ENCODE measurements around the gene LTC4S.

DNA sequence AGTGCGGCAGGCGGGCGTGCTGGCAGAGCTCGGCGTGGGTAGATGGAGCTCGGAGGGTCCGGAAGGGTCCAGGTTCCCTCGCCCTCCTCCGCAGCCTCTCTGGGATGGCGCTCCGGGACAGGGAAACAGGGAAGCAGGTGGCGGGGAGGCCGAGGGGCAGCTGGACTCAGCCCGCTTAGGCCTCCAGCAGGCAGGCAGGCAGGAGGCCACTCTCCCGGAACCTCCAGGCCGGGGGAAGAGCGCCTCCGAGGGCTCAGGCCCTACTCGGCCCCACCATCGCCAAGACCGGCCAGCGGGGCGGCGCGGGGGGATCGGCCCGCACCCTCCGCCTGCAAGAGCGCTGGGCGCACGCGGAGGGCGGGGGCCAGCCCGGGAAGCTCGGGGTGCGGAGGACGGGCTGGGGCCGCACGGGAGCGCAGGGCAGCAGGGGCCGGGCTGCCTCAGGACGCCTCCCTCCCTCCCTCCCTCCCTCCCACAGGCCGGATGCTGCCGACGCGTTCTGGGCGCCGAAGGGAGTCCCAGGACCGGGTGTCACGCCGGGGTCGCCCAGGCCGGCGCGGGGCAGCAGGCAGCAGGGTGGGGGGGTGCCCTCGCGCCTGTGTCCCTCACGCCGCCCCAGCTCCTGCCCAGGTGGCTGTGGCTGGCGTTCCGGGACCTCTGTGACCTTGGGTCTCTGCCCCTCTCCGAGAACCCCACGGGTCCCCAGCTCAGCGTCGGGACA, 11.9 kb downstream of the LTC4S start:
- TF ChIP-seq, protein P1, sequence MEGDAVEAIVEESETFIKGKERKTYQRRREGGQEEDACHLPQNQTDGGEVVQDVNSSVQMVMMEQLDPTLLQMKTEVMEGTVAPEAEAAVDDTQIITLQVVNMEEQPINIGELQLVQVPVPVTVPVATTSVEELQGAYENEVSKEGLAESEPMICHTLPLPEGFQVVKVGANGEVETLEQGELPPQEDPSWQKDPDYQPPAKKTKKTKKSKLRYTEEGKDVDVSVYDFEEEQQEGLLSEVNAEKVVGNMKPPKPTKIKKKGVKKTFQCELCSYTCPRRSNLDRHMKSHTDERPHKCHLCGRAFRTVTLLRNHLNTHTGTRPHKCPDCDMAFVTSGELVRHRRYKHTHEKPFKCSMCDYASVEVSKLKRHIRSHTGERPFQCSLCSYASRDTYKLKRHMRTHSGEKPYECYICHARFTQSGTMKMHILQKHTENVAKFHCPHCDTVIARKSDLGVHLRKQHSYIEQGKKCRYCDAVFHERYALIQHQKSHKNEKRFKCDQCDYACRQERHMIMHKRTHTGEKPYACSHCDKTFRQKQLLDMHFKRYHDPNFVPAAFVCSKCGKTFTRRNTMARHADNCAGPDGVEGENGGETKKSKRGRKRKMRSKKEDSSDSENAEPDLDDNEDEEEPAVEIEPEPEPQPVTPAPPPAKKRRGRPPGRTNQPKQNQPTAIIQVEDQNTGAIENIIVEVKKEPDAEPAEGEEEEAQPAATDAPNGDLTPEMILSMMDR (IDR thresholded peaks at IDR 0.05; ENCODE audit: low read depth, low read length, missing input control): no peak
- TF ChIP-seq, protein P2, sequence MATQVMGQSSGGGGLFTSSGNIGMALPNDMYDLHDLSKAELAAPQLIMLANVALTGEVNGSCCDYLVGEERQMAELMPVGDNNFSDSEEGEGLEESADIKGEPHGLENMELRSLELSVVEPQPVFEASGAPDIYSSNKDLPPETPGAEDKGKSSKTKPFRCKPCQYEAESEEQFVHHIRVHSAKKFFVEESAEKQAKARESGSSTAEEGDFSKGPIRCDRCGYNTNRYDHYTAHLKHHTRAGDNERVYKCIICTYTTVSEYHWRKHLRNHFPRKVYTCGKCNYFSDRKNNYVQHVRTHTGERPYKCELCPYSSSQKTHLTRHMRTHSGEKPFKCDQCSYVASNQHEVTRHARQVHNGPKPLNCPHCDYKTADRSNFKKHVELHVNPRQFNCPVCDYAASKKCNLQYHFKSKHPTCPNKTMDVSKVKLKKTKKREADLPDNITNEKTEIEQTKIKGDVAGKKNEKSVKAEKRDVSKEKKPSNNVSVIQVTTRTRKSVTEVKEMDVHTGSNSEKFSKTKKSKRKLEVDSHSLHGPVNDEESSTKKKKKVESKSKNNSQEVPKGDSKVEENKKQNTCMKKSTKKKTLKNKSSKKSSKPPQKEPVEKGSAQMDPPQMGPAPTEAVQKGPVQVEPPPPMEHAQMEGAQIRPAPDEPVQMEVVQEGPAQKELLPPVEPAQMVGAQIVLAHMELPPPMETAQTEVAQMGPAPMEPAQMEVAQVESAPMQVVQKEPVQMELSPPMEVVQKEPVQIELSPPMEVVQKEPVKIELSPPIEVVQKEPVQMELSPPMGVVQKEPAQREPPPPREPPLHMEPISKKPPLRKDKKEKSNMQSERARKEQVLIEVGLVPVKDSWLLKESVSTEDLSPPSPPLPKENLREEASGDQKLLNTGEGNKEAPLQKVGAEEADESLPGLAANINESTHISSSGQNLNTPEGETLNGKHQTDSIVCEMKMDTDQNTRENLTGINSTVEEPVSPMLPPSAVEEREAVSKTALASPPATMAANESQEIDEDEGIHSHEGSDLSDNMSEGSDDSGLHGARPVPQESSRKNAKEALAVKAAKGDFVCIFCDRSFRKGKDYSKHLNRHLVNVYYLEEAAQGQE (IDR thresholded peaks at IDR 0.05): no peak
- TF ChIP-seq RXRA (IDR thresholded peaks at IDR 0.05): no peak
- no peak for TF ChIP-seq SP1 (IDR thresholded peaks at IDR 0.05)
- TF ChIP-seq, protein P3, sequence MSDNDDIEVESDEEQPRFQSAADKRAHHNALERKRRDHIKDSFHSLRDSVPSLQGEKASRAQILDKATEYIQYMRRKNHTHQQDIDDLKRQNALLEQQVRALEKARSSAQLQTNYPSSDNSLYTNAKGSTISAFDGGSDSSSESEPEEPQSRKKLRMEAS (IDR thresholded peaks at IDR 0.05): no peak
- TF ChIP-seq, protein P4, sequence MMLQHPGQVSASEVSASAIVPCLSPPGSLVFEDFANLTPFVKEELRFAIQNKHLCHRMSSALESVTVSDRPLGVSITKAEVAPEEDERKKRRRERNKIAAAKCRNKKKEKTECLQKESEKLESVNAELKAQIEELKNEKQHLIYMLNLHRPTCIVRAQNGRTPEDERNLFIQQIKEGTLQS (IDR thresholded peaks at IDR 0.05): no peak
